Psoas muscle (tissue), 8 donors: Measurements from ENCODE around the gene MRPL52. TPM values are rescaled to one million over a fixed set of nuclear protein-coding genes. Genes with fewer than 3 reads are reported as not detected.

ENCODE experiments used
- ATAC-seq, 4 donors: fragments of 200-7000 bp; cut with Tn5 transposase; one replicate each; pipeline ENCODE4 v1.9.1; 2020; ENCODE audit warnings: moderate library complexity in 3 of 4, mild to moderate bottlenecking in 2 of 4
- DNase-seq, 2 donors: peaks; one replicate each; pipeline ENCODE4 v3.0.0-alpha.2; 2020
- H3K27ac ChIP-seq: fragments of 200-600 bp; one replicate; pipeline ENCODE4 v1.8.0; 2022
- H3K27me3 ChIP-seq, 3 donors: fragments of 200-600 bp in 1 of 3; one replicate each; pipeline versions ENCODE4 v1.6.1 to v1.8.0; 2013 to 2022; ENCODE audit warnings: low read length in 2 of 3, mild to moderate bottlenecking in 2 of 3, moderate library complexity in 1 of 3; ENCODE audit not compliant: insufficient read depth in 3 of 3
- H3K36me3 ChIP-seq, 2 donors: fragments of 200-600 bp in 1 of 2; one replicate each; pipeline versions ENCODE4 v1.6.1 to v1.8.0; 2013 to 2022; ENCODE audit warnings: low read depth in 1 of 2, mild to moderate bottlenecking in 1 of 2, moderate library complexity in 1 of 2; ENCODE audit not compliant: insufficient read depth in 1 of 2
- H3K4me1 ChIP-seq: fragments of 200-600 bp; one replicate; pipeline ENCODE4 v1.8.0; 2022
- H3K4me3 ChIP-seq: fragments of 200-600 bp; one replicate; pipeline ENCODE4 v1.8.0; 2022; ENCODE audit warnings: mild to moderate bottlenecking
- H3K9me3 ChIP-seq: fragments of 200-600 bp; one replicate; pipeline ENCODE4 v1.8.0; 2022
- WGBS, 3 donors: extraction: QIAGEN DNeasy Blood & Tissue Kit; methylation state at CpG; one replicate each; pipeline versions ENCODE4 v1.1.6 to v1.1.7; 2013; 5-methylcytosine and 5-hydroxymethylcytosine counted together
- intact Hi-C, 2 donors: fragments of 100-400 bp; cut with DNase I; formaldehyde crosslinking; loops; one replicate each; pipeline versions ENCODE4 v1.11.0 to v1.14.2; 2022
- polyA plus RNA-seq, 3 donors: library from polyadenylated mRNA; stranded (reverse); fragments of 200-250 nt; gene quantifications; one replicate each; pipeline ENCODE4 v1.2.3, GENCODE V29; 2013
- total RNA-seq, 4 donors: library from RNA; stranded (reverse); fragmentation: NEBNext Ultra II Directional in 2 of 4; extraction: Animal tissue kit (Norgen Biotek cat#: 25700) in 2 of 4; gene quantifications; one replicate each; pipeline versions ENCODE4 v1.2.1 to v1.2.4, GENCODE V29; 2021 to 2023
- TF ChIP-seq, protein P1 (sequence below): fragments of 200-600 bp; IDR thresholded peaks from one replicate; pipeline ENCODE4 v1.8.0; 2022; ENCODE audit warnings: antibody characterized with exemption
- donor health status: healthy with polysubstance abuse.
- donor health status: DM: no; HTN: no; CAD: no; lungs with moderate emphysema.
- donor health status: Bipolar disorder and iron deficiency.
- donor health status: healthy.
- donor health status: DM: yes; HTN: yes; CAD: no.
- donor health status: DM: no; HTN: no; CAD: no.
- donor health status: DM: no; HTN: no; CAD: no.
- donor health status: DM: yes; HTN: yes; CAD: no.

The MRPL52 gene
- total and polyA plus RNA-seq, 7 donors, result 79.1 to 246 (median 91.2) TPM

- no peak for ATAC-seq
Observed at GRCh38 chr14:22877000-22877501, 47.4 kb downstream of the MRPL52 start.

DNA sequence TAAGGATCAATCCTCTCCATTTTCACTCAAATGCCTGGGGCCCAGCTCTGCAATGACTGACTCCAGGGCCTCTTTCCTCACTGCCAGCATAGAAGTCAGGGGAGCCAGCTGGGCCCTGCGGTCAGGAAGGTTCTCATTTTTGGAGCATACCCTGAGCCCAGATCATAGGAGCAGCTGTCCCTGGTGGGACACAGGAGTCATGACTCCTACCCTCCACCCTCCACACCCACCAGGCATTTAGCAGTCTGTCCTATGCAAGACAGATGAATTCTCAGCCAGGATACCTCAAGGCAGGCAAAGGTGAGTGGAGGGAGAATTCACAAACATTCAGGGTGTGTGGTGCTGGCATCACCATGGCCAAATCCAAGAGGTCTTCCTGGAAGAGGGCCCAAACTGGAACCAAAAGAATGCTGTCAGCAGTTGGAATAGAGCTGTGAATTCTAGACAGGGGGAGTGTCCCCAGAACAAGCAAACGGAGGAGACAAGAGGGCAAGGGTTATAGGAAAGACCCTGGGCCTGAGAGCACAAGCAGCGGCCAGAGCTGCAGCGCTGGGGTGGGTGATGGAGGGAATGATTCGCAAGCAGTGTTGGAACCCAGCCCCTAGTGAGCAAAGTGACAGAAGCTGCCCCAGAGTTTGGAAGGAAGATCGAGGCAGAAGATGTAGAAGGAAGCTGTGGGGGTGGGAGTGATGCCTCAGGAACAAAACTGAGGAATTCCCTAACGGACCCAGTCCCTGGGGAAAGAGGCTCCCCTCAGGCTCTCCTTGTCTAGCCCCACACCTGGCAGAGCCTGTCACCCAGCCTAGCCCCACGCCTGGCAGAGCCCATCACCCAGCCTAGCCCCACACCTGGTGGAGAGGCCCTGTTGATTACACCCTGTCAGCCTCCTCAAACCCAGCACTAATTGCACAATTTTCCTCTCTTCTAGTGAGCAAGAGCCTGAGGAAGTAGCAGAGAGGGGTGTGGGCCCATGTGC lies 48.9 kb downstream of the MRPL52 start:
- no peak for ATAC-seq
- intact Hi-C loops, result no loop called here
- peaks cover 0 to 4% (median 0%) of the 10 kb centered on the region in 3 donors for H3K27me3 ChIP-seq
- no peak overlapping the region for H3K4me3 ChIP-seq
- peaks cover 0 to 57% of the 10 kb centered on the region in 2 donors for H3K36me3 ChIP-seq
- DNase-seq, result no peak
- no peaks in the 10 kb centered on the region for H3K9me3 ChIP-seq
- TF ChIP-seq, protein P1, sequence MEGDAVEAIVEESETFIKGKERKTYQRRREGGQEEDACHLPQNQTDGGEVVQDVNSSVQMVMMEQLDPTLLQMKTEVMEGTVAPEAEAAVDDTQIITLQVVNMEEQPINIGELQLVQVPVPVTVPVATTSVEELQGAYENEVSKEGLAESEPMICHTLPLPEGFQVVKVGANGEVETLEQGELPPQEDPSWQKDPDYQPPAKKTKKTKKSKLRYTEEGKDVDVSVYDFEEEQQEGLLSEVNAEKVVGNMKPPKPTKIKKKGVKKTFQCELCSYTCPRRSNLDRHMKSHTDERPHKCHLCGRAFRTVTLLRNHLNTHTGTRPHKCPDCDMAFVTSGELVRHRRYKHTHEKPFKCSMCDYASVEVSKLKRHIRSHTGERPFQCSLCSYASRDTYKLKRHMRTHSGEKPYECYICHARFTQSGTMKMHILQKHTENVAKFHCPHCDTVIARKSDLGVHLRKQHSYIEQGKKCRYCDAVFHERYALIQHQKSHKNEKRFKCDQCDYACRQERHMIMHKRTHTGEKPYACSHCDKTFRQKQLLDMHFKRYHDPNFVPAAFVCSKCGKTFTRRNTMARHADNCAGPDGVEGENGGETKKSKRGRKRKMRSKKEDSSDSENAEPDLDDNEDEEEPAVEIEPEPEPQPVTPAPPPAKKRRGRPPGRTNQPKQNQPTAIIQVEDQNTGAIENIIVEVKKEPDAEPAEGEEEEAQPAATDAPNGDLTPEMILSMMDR, result no peak
- no peaks in the 10 kb centered on the region for H3K4me1 ChIP-seq
- WGBS, 3 donors, result 73 to 79% (median 76%) methylated on average over 8 of the region's 8 CpGs
- H3K27ac ChIP-seq, result no peak overlapping the region

More at GRCh38 chr14:22877000-22877501, 47.4 kb downstream of the MRPL52 start:
- Histone ChIP-seq H3K27me3 (no peaks in the 10 kb centered on the region), H3K4me3 (no peak overlapping the region), H3K27ac (no peak overlapping the region), H3K9me3 (no peaks in the 10 kb centered on the region), H3K36me3 (peaks cover 0 to 62% of the 10 kb centered on the region in 2 donors), H3K4me1 (peaks cover 5% of the 10 kb centered on the region)
- WGBS, 3 donors, result 90 to 94% (median 94%) methylated on average over 21 to 22 of the region's 22 CpGs
- DNase-seq, result no peak
- TF ChIP-seq, protein P1, result no peak
- intact Hi-C loops, result no loop called here

- Histone ChIP-seq H3K9me3 (no peaks in the 10 kb centered on the region), H3K27me3 (peaks cover 0 to 20% (median 0%) of the 10 kb centered on the region in 3 donors), H3K4me3 (no peak overlapping the region), H3K36me3 (peaks cover 0 to 22% of the 10 kb centered on the region in 2 donors), H3K27ac (no peak overlapping the region), H3K4me1 (no peaks in the 10 kb centered on the region)
- TF ChIP-seq, protein P1, result no peak
- WGBS, 3 donors, result 27 to 40% (median 34%) methylated on average over 7 of the region's 7 CpGs
- intact Hi-C loops, result no loop called here
- ATAC-seq (no peak), DNase-seq (no peak)
Observed at GRCh38 chr14:22882064-22882463, 52.4 kb downstream of the MRPL52 start.

GRCh38 chr14:22882529-22883172 lies 53.0 kb downstream of the MRPL52 start:
- Histone ChIP-seq H3K36me3 (peaks cover 0 to 16% of the 10 kb centered on the region in 2 donors), H3K27ac (no peak overlapping the region), H3K27me3 (peaks cover 0 to 20% (median 0%) of the 10 kb centered on the region in 3 donors), H3K9me3 (no peaks in the 10 kb centered on the region), H3K4me1 (no peaks in the 10 kb centered on the region), H3K4me3 (no peak overlapping the region)
- TF ChIP-seq, protein P1, result no peak
- ATAC-seq (peak in 3 of 4 donors; percentile 13 to 26 (median 20)), DNase-seq (no peak)
- WGBS, 3 donors, result 22 to 28% (median 26%) methylated on average over 6 of the region's 6 CpGs
- intact Hi-C loops, result no loop called here
